WTC11 (cell line): ENCODE measurements around the gene SRPRA.

Experiments
- HMGA2 ChIP-seq: fragments of 250-450 bp; sonication (Bioruptor Pico); IDR thresholded peaks from 2 replicates; pipeline ENCODE4 v1.4.0; 2021; ENCODE audit warnings: mild to moderate bottlenecking, moderate library complexity
- JAZF1 ChIP-seq: fragments of 250-450 bp; sonication (Bioruptor Pico); IDR thresholded peaks from 2 replicates; pipeline ENCODE4 v1.9.0; 2021; ENCODE audit warnings: moderate library complexity, mild to moderate bottlenecking, inconsistent platforms
- NR2C2 ChIP-seq: sonication (generic); formaldehyde crosslinking; IDR thresholded peaks from 2 replicates; pipeline ENCODE4 v1.8.0; 2022; ENCODE audit warnings: mild to moderate bottlenecking, missing genetic modification reagents
- ZNF121 ChIP-seq: sonication (generic); formaldehyde crosslinking; IDR thresholded peaks from 2 replicates; pipeline ENCODE4 v1.8.0; 2023; ENCODE audit warnings: missing genetic modification reagents
- TF ChIP-seq, protein P1 (sequence below): sonication (generic); formaldehyde crosslinking; IDR thresholded peaks from 2 replicates; pipeline ENCODE4 v1.8.0; 2022; ENCODE audit warnings: missing genetic modification reagents
- TF ChIP-seq, protein P2 (sequence below): fragments of 200-600 bp; IDR thresholded peaks from 2 replicates; pipeline ENCODE4 v1.8.0; 2022; ENCODE audit warnings: antibody characterized with exemption
- TF ChIP-seq, protein P3 (sequence below): sonication (generic); formaldehyde crosslinking; IDR thresholded peaks from 2 replicates; pipeline ENCODE4 v1.8.0; 2023; ENCODE audit warnings: missing genetic modification reagents

DNA sequence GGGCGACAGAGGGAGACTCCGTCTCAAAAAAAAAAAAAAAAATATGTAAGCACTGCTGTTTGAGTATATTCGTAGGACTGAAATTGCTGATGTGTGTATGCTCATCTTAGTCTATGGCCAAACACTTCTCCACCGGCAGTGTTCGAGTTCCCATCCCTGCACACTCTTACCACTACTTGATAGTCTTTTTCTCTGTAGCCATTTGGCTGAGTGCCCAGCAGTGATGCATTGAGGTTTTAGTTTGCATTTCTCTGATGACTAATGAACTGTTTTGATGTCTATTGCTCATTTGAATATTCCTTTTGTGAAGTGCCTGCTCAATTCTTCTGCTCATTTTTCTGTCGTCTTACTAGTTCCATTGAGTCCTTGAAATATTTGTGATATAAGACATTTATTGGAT, 16.1 kb upstream of the SRPRA start:
- TF ChIP-seq HMGA2 (CRISPR knock-in tag) (no peak), ZNF121 (CRISPR knock-in tag) (no peak), NR2C2 (no peak), JAZF1 (CRISPR knock-in tag) (no peak)
- TF ChIP-seq, protein P1, sequence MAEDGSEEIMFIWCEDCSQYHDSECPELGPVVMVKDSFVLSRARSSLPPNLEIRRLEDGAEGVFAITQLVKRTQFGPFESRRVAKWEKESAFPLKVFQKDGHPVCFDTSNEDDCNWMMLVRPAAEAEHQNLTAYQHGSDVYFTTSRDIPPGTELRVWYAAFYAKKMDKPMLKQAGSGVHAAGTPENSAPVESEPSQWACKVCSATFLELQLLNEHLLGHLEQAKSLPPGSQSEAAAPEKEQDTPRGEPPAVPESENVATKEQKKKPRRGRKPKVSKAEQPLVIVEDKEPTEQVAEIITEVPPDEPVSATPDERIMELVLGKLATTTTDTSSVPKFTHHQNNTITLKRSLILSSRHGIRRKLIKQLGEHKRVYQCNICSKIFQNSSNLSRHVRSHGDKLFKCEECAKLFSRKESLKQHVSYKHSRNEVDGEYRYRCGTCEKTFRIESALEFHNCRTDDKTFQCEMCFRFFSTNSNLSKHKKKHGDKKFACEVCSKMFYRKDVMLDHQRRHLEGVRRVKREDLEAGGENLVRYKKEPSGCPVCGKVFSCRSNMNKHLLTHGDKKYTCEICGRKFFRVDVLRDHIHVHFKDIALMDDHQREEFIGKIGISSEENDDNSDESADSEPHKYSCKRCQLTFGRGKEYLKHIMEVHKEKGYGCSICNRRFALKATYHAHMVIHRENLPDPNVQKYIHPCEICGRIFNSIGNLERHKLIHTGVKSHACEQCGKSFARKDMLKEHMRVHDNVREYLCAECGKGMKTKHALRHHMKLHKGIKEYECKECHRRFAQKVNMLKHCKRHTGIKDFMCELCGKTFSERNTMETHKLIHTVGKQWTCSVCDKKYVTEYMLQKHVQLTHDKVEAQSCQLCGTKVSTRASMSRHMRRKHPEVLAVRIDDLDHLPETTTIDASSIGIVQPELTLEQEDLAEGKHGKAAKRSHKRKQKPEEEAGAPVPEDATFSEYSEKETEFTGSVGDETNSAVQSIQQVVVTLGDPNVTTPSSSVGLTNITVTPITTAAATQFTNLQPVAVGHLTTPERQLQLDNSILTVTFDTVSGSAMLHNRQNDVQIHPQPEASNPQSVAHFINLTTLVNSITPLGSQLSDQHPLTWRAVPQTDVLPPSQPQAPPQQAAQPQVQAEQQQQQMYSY (CRISPR knock-in tag) = no peak
- TF ChIP-seq, protein P2, sequence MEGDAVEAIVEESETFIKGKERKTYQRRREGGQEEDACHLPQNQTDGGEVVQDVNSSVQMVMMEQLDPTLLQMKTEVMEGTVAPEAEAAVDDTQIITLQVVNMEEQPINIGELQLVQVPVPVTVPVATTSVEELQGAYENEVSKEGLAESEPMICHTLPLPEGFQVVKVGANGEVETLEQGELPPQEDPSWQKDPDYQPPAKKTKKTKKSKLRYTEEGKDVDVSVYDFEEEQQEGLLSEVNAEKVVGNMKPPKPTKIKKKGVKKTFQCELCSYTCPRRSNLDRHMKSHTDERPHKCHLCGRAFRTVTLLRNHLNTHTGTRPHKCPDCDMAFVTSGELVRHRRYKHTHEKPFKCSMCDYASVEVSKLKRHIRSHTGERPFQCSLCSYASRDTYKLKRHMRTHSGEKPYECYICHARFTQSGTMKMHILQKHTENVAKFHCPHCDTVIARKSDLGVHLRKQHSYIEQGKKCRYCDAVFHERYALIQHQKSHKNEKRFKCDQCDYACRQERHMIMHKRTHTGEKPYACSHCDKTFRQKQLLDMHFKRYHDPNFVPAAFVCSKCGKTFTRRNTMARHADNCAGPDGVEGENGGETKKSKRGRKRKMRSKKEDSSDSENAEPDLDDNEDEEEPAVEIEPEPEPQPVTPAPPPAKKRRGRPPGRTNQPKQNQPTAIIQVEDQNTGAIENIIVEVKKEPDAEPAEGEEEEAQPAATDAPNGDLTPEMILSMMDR = no peak
- TF ChIP-seq, protein P3, sequence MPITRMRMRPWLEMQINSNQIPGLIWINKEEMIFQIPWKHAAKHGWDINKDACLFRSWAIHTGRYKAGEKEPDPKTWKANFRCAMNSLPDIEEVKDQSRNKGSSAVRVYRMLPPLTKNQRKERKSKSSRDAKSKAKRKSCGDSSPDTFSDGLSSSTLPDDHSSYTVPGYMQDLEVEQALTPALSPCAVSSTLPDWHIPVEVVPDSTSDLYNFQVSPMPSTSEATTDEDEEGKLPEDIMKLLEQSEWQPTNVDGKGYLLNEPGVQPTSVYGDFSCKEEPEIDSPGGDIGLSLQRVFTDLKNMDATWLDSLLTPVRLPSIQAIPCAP (CRISPR knock-in tag) = no peak
